ENCODE measurements around the gene ROR1.
"Not testable (repeated sequence)": the region's sequence is repeated elsewhere in the genome, so short reads cannot be mapped to it uniquely, and the experiment has no call there.

ROR1 gene

DNA sequence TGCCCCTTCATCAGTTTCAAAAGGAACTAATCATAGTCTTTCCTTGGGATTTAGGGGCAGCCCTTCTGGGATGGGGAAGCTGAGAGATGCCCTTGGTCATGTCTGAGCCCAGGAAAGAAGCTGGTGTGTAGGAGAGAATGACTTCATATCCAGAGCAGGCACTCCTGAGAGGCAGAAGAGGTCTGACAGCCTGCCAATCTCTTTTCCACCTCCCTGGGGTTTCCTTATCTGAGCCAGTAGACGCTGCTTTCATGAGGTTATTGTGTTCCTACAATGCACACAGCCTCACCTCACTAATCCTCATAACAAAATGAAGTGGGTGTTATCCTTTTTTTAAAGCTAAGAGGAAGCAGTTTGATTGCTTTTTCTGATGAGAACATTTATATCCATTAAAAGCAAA lies 14.1 kb downstream of the ROR1 start:
- no peak overlapping the region for H3K4me3 ChIP-seq
- H3K27ac ChIP-seq = no peak overlapping the region

DNA sequence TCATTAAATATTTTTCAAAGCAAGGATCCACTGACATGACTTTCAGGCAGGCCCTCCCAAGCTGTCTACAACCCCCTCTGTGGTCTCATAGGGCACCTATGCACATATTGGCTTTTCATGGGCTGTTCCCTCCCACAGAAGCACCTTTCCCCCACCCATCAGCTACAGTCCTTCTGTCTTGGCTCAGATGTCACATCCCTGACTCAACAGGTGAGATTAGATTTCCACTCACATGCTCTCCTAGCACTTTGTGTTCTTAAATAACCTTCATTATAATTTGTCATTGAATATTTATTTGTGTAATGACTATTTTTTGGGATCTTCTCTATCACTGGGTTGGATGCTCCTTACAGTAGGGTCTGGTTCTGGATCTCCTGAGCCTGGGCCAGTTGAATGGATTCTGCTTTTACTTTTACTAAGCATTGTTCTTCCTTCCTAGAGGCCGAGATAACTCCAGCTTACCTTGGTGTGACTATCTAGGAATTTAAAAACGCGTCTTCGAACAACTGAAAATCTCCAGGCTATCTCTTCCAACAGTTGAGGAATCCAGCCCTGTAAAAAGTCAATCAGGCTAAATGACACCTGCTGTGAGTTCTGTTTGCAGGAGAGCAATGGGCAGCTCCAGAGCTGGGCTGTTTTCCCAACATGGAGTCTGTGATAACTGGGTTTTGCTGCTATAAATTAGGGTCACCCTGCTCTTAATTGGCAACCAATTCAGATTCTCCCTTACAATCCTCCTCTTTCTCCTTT lies 16.2 kb downstream of the ROR1 start:
- Histone ChIP-seq H3K4me3 (no peak overlapping the region), H3K27ac (no peak overlapping the region)

DNA sequence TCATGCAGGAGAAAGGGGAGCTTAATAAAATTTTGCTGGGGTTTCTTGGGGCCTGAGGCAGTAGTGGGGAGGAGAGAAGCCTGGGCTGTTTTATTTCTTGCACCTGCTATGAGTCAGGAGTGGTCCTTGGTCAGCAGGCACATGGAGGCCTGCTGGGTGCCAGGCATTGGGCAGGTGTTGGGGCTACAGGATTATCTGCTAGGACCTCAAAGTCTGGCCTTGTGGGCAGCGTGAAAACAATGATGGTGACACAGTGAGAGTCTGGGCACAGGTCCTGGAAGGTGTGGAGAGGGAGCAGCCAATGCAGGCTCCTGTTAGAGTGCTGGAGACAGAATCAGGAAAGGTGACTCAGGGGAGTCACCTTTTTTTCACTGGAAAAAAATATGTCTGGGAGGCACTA lies 17.2 kb downstream of the ROR1 start:
- no peak overlapping the region for H3K4me3 ChIP-seq
- H3K27ac ChIP-seq = no peak overlapping the region

DNA sequence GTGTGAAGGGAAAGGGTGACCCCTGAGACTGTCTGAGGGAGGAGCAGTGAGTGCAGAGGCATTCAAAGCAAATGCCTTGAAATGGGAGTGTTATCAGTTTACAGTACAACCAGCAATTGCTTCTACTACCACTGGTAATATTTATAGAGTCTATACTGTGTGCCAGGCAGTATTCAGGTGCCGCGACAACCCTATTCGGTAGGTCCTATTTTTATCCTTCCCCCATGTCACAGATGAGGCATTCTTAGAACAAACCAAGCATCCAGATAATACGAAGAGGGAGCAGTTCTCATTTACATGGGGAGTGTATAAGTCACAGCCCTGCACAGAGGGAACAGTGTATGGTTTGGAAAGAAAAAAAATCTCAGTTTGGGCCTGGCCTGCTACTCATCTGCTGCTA lies 18.3 kb downstream of the ROR1 start:
- H3K27ac ChIP-seq = no peak overlapping the region

DNA sequence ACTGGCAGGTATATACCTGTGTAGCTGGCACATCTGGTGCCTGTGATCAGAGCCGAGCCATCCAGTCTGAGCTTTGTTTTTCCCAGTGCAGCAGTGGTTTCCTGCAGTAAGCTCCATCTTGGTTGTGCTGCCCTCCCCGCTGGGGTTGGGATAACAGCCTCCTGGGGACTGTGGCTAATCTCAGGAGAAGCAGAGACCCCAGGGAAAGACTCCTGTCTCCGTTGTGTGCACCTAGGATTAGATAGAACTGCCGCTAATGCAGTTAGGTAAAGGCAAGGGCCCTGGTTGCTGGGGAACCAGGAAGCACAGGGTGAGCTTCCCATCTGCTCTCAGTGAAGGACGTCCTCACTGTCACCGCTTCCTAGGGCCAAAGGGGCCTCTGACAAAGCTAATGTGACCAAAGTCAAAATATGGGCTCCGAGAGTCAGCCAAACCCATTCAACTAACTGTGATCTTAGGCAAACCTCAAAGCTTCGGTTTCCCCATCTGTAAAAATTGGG lies 20.0 kb downstream of the ROR1 start:
- H3K27ac ChIP-seq = no peak overlapping the region
- no peak overlapping the region for H3K4me3 ChIP-seq

More for the DNA sequence above, 18.3 kb downstream of the ROR1 start:
- no peak overlapping the region for H3K4me3 ChIP-seq

DNA sequence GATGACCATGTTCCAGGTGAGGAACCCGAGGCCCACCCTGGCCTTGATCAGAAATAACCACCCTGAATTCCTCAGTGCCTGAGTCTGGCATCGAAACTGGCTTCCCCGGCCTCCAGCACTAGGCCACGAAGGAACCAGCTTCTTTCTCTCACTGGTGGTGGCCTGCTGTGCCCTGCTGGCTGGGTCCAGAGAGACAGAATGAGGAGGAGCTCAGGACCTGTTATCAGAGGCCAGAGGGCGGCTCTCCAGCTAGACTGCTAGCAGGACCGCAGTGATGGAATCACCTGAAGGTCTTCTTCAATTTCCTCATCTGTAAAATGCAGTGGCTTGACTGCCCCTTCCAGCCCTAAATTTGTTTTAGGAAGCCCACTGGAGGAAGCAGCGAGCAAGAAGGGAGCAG lies 20.5 kb downstream of the ROR1 start:
- no peak overlapping the region for H3K4me3 ChIP-seq
- no peak overlapping the region for H3K27ac ChIP-seq

DNA sequence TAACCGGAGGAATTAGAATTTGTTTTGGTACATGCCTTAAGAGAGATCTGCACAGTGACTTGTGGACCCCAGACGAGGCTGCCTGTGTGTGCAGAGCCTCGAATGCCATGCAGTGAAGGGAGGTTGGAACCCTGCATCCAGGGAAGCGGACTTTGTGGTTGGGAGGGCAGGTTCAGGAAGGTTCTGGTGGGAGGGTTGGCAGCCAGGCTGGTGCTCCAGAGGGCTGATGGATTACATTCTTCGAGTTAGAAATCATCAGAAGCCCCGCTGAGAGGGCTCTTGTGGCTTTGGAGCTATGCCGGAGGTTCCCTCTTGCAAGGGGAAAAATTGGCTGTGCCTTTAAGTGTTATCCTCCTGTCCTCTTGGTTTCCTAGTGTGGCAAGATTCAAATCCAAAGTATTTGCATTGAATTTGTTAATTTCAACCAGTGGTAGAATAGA lies 21.1 kb downstream of the ROR1 start:
- H3K4me3 ChIP-seq = no peak overlapping the region
- no peak overlapping the region for H3K27ac ChIP-seq

DNA sequence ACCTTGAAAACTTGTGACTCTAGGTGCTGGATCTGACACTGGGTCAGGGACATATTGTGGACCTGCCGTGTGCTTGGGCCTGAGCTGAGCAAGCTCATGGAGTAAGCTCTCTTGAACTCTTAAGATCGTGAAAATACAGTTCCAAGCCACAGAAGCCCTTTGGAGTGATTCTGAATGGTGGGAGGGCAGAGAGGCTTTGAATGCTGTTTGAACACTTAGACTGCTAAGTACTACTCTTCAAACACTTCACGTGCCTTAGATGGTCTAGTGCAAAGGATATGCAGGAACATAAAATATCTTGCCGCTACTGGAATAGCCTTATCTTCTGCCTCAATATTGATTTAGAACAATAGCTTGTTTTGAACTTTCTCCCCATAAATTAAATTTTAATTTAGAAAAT lies 21.6 kb downstream of the ROR1 start:
- H3K27ac ChIP-seq = no peak overlapping the region
- H3K4me3 ChIP-seq = no peak overlapping the region

DNA sequence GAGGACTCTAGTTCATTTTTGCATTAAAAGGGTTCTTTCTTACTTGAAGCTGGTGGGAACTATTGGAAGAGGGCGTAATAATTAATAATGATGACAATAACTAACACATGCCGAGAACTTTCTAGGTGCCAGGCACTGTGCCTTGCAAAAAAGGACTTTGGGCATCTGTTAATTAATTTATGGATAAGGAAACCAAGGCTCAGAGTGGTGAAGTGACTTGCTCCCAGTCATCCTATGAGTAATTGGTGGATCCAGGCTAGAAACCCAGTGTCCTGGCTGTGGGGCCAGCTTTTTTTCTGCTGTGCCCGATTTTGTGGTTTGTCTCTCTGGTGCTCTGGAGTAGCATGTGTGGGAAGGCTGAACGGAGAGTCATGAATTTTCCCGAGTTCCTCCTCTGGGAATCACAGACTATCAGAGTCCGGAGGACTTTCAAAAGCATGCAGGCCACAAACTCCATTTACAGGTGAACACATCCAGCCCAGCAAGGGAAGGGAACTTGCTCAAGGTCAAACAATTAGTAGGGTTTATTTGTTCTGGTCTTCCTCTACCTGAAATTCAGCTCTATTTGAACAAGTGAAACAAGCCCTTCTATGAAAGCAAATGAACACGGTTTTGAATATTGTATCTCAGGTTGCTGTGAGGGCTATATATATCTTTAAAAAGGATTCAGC lies 23.4 kb downstream of the ROR1 start:
- no peak overlapping the region for H3K27ac ChIP-seq
- no peak overlapping the region for H3K4me3 ChIP-seq

DNA sequence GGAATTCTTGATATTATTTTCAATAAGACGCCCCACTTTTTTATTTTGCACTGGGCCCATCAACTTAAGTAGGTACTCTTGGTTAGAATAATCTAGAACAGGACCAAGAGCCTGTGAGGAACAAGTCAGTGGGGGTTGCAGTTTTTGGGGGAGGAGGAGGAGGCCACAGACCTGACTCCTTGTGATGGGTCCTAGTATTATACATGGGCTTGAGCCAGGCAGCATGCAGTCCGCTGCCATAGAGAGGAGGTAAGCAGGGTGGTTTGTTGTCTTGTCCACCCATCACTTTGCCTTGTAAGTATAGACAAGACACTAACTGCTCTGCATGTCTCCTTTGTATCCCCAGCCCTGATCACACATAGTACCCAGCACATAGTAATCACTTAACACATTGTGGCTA lies 24.5 kb downstream of the ROR1 start:
- Histone ChIP-seq H3K27ac (no peak overlapping the region), H3K4me3 (no peak overlapping the region)

DNA sequence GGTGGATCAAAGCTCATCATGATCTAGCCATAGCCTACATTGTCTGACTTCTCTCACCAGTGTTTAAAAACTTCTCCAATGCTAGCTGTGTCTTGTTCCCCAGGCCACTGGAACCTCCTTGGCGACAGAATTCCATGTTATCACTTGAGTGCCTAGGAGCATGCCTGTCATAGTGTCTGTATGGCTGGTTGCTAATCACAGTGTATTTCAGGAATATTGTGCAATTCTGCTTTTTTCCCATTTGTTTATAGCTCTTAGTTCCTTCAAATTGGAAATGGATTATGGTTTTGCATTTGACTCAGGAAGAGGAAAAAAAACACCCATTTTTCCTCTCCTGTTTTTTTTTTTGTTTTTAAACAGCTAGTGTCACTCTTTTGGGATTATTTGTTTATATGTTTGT lies 25.5 kb downstream of the ROR1 start:
- H3K27ac ChIP-seq = peak overlapping the region in 1 of 21 experiments; percentile 16

DNA sequence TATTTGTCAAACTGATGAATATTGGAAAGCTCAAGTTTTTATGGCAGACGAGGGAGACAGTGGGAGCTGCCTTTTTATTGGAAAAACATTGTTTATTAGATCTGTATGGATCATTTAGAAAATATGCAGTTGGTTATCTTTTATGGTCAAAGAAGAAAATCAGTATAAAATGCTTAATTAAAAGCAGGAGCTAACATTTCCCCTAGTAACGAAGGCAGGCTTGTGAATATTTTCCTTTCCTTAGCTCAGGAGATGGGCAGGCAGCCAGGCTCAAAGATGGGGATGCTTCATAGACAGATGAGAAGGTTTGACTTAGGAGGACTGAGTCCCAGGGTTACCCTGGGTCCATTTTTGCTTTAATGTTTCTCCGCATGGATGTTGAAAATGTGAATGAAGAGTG lies 26.0 kb downstream of the ROR1 start:
- Histone ChIP-seq H3K27ac (no peak overlapping the region), H3K4me3 (no peak overlapping the region)

More for the DNA sequence above, 25.5 kb downstream of the ROR1 start:
- no peak overlapping the region for H3K4me3 ChIP-seq

DNA sequence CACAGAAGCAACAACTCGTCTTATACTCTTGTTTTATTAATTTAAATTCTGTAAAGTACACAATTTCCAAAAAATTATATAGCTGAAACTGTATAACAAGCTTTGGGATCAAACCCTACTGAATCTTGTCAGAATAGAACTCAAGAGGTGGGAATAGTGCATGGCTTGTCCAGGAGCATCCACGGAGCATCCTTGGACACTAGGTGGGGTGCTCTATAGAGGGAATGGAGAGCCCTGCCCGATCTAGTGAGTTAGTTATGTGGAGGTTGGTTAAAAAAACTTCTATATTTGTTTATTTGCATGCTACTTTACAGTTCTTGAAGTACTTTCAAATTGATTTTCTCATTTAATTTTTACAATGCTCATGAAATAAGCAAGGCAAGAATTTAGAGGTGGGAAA lies 28.3 kb downstream of the ROR1 start:
- Histone ChIP-seq H3K27ac (no peak overlapping the region), H3K4me3 (no peak overlapping the region)

DNA sequence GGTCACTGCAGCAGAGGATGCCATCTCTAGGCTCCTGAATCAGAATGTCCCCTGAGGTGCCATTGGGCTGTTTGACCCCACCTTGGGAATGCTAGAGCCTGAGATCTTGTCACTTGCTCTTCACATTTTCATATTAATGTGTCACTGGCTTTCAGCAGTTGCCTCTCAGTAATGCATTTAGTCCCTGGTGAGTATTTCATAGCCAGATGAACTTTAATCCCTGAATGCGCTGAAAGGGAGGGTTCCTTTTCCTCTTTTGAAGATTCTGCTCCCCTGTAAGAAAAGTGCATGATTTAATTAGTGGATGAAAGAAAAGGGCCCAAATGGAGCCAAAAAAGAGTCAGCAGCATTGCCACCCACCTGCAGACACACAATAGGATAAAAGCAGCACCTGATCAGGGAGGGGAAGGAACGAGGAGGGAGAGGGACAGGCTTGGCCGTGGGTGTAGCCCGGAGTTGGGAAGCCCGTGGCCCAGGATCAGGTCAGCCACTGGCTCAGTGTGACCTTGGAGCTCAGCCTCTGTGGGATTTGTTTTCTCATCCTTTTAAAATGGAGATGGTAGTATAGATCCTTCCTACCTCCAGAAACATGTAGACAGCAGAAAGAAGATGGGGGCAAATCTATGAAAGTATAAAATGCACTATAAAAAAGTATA lies 31.1 kb downstream of the ROR1 start:
- Histone ChIP-seq H3K4me3 (no peak overlapping the region), H3K27ac (no peak overlapping the region)

DNA sequence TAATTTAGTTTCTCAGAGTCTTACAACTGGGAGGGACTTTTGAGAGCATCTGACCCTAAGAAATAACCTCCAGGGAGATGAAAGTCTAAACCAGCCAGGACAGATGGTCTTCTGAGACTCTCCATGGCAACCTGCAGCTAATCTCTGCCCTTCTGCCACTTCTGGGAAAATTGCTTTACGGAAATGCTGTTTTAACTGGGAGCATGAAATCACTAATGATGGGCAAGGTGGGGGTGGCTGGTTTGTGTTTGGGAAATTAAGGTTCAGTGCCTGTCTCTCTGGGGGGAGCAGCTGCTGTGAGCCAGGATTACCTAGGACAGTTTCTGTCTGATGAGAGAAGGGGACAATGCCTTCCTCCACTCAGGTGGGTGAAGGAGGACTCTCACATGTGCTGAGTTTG lies 33.2 kb downstream of the ROR1 start:
- no peak overlapping the region for H3K4me3 ChIP-seq
- no peak overlapping the region for H3K27ac ChIP-seq

DNA sequence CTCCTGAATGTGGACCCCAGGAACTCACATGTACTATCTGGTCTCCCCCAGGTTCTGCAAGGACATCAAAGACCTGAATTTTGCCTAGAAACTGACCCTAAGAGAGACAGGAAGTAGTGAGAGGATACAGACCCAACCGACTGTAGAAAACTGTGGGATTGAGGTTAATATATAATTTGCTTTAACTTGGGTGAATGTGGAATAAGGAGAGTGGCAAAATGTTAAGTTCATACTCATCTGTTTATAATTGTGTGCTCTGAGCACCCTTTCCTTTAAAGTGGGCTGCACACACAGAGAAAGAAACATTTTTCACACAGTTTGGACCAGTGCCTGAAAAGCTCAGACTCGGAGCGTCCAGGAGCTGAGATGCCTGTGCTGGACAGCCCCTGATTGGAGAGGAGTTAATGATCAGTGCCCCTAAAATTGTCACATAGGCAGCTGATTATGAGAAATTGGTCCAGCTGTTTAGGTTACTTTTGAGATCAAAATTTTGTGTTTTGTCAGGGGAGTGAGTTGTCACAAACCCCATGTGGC lies 37.2 kb downstream of the ROR1 start:
- no peak overlapping the region for H3K27ac ChIP-seq
- H3K4me3 ChIP-seq = no peak overlapping the region

DNA sequence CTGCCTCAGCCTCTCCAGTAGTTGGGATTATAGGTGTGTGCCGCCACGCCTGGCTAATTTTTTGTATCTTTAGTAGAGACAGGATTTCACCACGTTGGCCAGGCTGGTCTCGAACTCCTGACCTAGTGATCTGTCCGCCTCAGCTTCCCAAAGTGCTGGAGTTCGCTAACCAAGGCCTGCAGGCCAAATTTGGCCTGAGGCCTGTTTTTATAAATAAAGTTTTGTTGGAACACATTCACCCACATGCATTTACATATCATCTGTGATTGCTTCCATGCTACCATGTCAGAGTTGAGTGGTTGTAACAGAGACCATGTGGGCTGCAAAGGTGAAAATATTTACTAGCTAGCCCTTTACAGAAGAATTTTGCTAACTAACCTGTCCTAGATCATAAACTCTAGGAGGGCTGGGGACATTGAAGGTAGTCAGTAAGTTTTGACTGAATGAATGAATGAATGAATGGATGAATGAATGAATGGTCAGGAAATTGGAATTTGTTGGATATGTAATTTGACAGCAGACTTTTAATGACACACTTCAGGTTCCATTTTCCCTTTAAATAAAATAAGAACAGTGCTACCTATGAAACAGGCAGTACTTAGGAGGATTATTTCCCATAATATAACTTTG lies 38.4 kb downstream of the ROR1 start:
- no peak overlapping the region for H3K4me3 ChIP-seq

DNA sequence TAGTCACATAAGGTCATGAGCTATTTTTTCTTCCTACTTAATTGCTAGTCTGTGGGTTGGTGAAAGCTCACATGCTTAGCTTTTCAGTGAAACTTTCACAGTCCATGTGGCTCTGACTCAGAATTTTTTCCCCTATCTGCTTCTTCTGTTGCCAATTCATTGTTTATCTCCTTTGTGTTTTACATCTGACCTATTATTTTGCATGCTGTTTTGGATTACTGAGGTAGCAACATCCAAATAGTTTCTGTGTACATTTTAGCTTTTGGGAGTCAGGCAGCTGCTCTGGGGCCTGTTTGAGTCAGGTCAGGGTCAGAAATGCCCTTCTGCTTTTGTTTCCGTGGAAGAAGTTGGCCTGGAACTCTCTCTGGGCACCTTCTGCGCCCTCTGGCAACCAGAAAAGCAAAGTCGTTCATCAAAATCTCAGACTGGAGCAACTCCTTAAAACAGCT lies 40.0 kb downstream of the ROR1 start:
- Histone ChIP-seq H3K4me3 (no peak overlapping the region), H3K27ac (peak overlapping the region in 2 of 21 experiments; percentile 21 to 55)

More for the DNA sequence above, 38.4 kb downstream of the ROR1 start:
- no peak overlapping the region for H3K27ac ChIP-seq

DNA sequence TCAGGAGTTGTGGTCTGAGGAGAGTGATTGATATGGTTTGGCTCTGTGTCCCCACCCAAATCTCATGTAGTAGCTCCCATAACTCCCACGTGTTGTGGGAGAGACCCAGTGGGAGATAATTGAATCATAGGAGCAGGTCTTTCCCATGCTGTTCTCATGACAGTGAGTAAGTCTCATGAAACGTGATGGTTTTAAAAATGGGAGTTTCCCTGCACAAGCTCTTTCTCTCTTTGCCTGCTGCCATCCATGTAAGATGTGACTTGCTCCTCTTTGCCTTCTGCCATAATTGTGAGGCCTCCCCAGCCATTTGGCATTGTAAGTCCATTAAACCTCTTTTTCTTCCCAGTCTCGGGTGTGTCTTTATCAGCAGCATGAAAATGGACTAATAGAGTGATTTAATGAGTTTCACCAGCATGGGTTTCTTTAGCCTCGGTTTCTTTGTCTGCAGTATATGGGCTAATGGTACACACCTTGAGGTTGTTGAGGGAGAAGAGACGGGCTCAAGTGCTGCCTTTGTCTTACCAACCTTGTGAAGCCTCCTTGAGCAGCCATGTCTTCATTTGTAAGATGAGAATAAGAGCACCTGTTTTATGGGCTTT lies 42.5 kb downstream of the ROR1 start:
- not testable (repeated sequence) for H3K27ac ChIP-seq, H3K4me3 ChIP-seq

Data from skin epidermis (tissue), 12 donors.